ENCODE data around the gene NID2.

Gene NID2

GRCh38 chr14:51989293-51990234 lies 79.3 kb downstream of the NID2 start, which contains the start of gene RTRAF:
Gene RTRAF (plus strand): TSS chr14:51989546. CDS start chr14:51989640, 94 bp downstream.
- H3K4me1 Mint-ChIP-seq: peaks cover 22% of the 10 kb centered on the region
- peak within 1 kb of the TSS; percentile 78 for H3K4me3 Mint-ChIP-seq
- peaks cover 50% of the 10 kb centered on the region for H3K36me3 Mint-ChIP-seq
- H3K27ac Mint-ChIP-seq: peak within 1 kb of the TSS; percentile 86
- peak; percentile 98 for ATAC-seq
- H3K9me3 Mint-ChIP-seq: no peaks in the 10 kb centered on the region
- peak; percentile 82 to 91 for DNase-seq (ENCODE audit: low spot score in 2 of 2)

DNA sequence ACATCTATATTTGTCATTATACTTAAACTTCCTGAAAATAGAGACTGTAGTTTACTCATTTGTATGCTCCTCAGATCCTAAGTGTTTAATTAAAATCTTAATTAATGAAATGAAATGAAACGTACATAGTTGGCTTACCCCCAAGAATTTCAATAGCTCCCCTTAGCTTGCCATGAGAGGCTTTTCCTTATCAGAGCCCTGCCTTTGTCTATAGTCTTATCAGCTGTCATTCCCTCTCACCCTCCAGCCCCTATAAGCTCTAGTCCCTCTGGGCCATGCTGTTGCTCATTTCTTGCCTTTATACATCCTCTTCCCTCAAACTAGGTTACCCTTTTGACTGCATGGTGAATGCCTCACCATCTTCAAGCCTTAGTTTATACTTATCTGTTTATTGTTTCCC lies 80.6 kb downstream of the NID2 start:
- Mint-ChIP-seq H3K27ac (peak overlapping the region; percentile 86), H3K4me1 (peaks cover 11% of the 10 kb centered on the region), H3K9me3 (no peaks in the 10 kb centered on the region), H3K4me3 (peak overlapping the region; percentile 78), H3K36me3 (peaks cover 36% of the 10 kb centered on the region)
- DNase-seq (ENCODE audit: low spot score in 2 of 2) (no peak), ATAC-seq (no peak)

DNA sequence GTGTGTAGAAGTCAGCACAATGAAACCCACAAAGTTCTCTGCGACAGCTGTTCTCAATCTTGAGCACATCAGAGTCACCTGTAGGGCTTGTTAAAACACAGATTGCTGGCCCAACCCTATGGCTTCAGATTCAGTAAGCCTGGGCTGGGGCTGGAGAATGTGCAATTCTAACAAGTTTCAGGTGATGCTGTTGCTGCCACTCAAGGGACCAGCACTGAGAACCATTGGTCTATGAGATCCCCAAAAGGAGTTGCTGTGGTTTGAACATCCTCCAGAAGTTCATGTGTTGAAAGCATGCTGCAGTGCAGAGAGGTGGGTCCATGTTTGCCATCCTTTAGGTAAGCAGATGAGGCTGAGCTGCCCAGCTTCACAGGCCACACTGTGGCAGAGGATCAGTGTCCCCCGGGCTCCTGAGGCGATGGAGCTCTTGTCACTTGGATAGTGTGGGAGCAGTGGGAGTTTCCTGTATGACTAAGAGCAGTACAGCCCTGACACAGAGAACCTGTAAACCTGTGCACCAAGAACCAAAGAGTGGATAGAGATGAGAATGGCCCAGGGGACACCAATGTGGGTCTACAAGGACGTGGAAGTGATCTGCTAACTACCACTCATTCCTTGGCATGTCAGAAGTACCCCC lies 87.5 kb downstream of the NID2 start:
- Mint-ChIP-seq H3K9me3 (no peaks in the 10 kb centered on the region), H3K27ac (no peak overlapping the region), H3K4me1 (peaks cover 9% of the 10 kb centered on the region), H3K36me3 (no peaks in the 10 kb centered on the region), H3K4me3 (no peak overlapping the region)
- ATAC-seq: peak; percentile 72
- DNase-seq (ENCODE audit: low spot score in 2 of 2): peak in 1 of 2 donors; percentile 55

GRCh38 chr14:51979088-51979709 lies 89.7 kb downstream of the NID2 start:
- no peak overlapping the region for H3K4me3 Mint-ChIP-seq
- DNase-seq (ENCODE audit: low spot score in 2 of 2) (peak; percentile 85 to 93), ATAC-seq (peak; percentile 68)
- peaks cover 9% of the 10 kb centered on the region for H3K4me1 Mint-ChIP-seq
- H3K9me3 Mint-ChIP-seq: no peaks in the 10 kb centered on the region
- no peak overlapping the region for H3K27ac Mint-ChIP-seq
- H3K36me3 Mint-ChIP-seq: no peaks in the 10 kb centered on the region

DNA sequence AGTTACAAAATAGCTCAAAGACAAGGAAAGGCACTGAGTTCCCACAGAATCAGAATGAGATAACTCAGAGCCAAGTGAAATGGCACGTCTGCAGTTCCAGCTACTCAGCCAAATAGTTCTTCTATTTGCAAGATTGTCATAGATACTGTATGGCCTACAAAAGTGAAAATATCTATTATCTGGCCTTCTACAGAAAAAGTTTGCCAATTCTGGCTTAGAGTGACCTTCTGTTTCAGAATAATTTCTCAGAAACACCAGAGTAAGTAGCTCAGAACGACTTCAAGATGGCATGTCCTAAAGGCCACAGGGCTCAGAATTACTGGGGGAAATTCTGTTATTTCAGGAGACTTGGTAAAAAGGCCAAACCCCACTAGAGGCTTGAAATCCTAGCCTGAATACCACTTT lies 90.2 kb downstream of the NID2 start:
- Mint-ChIP-seq H3K4me3 (no peak overlapping the region), H3K27ac (no peak overlapping the region), H3K4me1 (peaks cover 9% of the 10 kb centered on the region), H3K9me3 (no peaks in the 10 kb centered on the region), H3K36me3 (no peaks in the 10 kb centered on the region)
- no peak for ATAC-seq
- DNase-seq (ENCODE audit: low spot score in 2 of 2): no peak

- Mint-ChIP-seq H3K36me3 (no peaks in the 10 kb centered on the region), H3K27ac (no peak overlapping the region), H3K4me1 (peaks cover 9% of the 10 kb centered on the region), H3K9me3 (no peaks in the 10 kb centered on the region), H3K4me3 (no peak overlapping the region)
- DNase-seq (ENCODE audit: low spot score in 2 of 2) (no peak), ATAC-seq (no peak)
Measured at GRCh38 chr14:51977075-51977474, 91.8 kb downstream of the NID2 start.

DNA sequence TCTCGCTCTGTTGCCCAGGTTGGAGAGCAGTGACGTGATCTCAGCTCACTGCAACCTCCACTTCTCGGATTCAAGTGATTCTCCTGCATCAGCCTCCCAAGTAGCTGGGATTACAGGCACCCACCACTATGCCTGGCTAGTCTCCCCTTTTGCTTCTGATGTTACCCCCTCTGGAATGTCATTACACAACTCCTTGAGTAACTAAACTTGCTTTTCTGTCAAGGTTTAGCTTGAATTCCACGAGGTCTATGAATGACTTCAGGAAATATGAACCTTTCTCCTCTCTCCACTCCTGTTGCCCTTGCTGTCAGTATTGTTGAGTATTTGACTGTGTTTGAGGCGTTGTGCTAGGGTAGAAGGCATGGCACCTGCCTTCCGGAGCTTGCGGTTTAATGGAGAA lies 96.3 kb downstream of the NID2 start:
- no peak overlapping the region for H3K27ac Mint-ChIP-seq
- no peak for ATAC-seq
- no peaks in the 10 kb centered on the region for H3K4me1 Mint-ChIP-seq
- H3K4me3 Mint-ChIP-seq: no peak overlapping the region
- H3K9me3 Mint-ChIP-seq: no peaks in the 10 kb centered on the region
- H3K36me3 Mint-ChIP-seq: peaks cover 26% of the 10 kb centered on the region
- DNase-seq (ENCODE audit: low spot score in 2 of 2): no peak

- H3K4me1 Mint-ChIP-seq: no peaks in the 10 kb centered on the region
- no peaks in the 10 kb centered on the region for H3K9me3 Mint-ChIP-seq
- ATAC-seq: no peak
- peaks cover 52% of the 10 kb centered on the region for H3K36me3 Mint-ChIP-seq
- no peak for DNase-seq (ENCODE audit: low spot score in 2 of 2)
- no peak overlapping the region for H3K4me3 Mint-ChIP-seq
- no peak overlapping the region for H3K27ac Mint-ChIP-seq
Measured at GRCh38 chr14:51969852-51970540, 98.9 kb downstream of the NID2 start.

DNA sequence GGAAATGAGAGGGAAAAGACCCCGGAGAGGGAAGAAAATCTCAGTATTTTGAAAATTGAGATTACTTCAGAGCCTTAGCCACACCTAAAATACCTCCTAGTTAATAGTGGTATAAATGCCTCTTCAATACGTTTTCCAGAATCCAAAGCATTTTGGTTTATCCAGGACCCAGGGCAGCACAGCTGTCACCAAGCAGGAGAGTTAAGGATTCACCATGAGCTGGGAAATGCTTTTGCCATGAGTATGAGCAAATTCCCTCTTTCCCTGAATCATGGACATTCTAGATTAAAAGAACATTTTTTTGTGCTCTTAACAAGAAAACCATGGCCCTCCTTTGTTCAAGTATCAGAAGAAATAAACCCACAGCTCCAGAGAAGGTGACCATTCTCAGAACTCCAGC lies 101.3 kb downstream of the NID2 start:
- no peaks in the 10 kb centered on the region for H3K9me3 Mint-ChIP-seq
- no peak for ATAC-seq
- peaks cover 68% of the 10 kb centered on the region for H3K36me3 Mint-ChIP-seq
- no peak for DNase-seq (ENCODE audit: low spot score in 2 of 2)
- H3K27ac Mint-ChIP-seq: peak overlapping the region; percentile 30
- H3K4me3 Mint-ChIP-seq: no peak overlapping the region
- H3K4me1 Mint-ChIP-seq: peaks cover 14% of the 10 kb centered on the region

DNA sequence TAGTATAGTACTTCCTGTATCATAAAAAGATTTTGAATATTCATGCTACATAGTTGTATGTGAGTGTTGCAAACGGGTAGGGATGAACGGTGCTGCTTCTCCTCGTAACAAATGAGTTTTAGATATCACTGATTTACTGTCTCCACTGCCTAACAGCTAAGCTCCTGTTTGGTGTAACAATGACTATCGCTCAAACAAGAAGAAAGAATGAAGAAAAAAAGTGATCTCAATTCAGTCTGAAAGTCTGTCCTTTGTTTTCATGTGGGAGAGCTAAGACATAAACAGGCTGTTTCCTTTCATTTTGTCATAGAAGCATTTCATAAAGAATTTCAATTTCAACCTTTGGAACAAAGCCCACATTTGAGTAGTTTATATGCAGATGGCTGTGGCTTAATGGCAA lies 105.6 kb downstream of the NID2 start:
- peaks cover 14% of the 10 kb centered on the region for H3K9me3 Mint-ChIP-seq
- H3K4me1 Mint-ChIP-seq: peaks cover 48% of the 10 kb centered on the region
- H3K36me3 Mint-ChIP-seq: peaks cover 87% of the 10 kb centered on the region
- ATAC-seq (no peak), DNase-seq (ENCODE audit: low spot score in 2 of 2) (no peak)
- peak overlapping the region; percentile 44 for H3K27ac Mint-ChIP-seq
- no peak overlapping the region for H3K4me3 Mint-ChIP-seq

DNA sequence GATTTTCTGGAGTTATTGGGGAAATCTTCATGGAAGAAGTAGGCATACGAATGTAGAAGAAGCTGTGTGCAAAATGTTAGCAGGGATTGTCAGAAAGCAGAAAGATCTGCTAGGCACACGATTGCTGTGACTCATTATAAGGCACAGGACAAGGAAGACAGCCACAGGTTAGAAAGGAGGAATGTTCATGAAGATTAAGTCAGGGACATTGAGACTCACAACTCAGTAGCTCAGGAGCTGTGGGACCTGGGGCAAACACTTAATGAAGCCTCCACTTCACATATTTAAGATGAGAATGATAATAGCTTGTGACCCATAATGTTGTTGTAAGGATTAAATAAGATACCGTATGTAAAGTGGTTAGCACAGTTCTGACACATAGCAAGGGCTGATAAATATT lies 106.1 kb downstream of the NID2 start:
- Mint-ChIP-seq H3K4me1 (peaks cover 51% of the 10 kb centered on the region), H3K27ac (peak overlapping the region; percentile 44), H3K9me3 (peaks cover 17% of the 10 kb centered on the region), H3K36me3 (peaks cover 87% of the 10 kb centered on the region), H3K4me3 (no peak overlapping the region)
- no peak for DNase-seq (ENCODE audit: low spot score in 2 of 2)
- no peak for ATAC-seq

- Mint-ChIP-seq H3K4me3 (no peak overlapping the region), H3K36me3 (peaks cover 86% of the 10 kb centered on the region), H3K27ac (peak overlapping the region; percentile 15), H3K4me1 (peaks cover 56% of the 10 kb centered on the region), H3K9me3 (peaks cover 23% of the 10 kb centered on the region)
- ATAC-seq (no peak), DNase-seq (ENCODE audit: low spot score in 2 of 2) (no peak)
Measured at GRCh38 chr14:51960866-51961265, 108.0 kb downstream of the NID2 start.

- no peak for DNase-seq (ENCODE audit: low spot score in 2 of 2)
- H3K27ac Mint-ChIP-seq: peak overlapping the region; percentile 8
- H3K36me3 Mint-ChIP-seq: peaks cover 83% of the 10 kb centered on the region
- ATAC-seq: no peak
- peaks cover 23% of the 10 kb centered on the region for H3K9me3 Mint-ChIP-seq
- no peak overlapping the region for H3K4me3 Mint-ChIP-seq
- peaks cover 60% of the 10 kb centered on the region for H3K4me1 Mint-ChIP-seq
Measured at GRCh38 chr14:51959928-51960327, 108.9 kb downstream of the NID2 start.

GRCh38 chr14:51957950-51958349 lies 110.9 kb downstream of the NID2 start:
- DNase-seq (ENCODE audit: low spot score in 2 of 2) (no peak), ATAC-seq (no peak)
- H3K36me3 Mint-ChIP-seq: peaks cover 91% of the 10 kb centered on the region
- peak overlapping the region; percentile 39 for H3K27ac Mint-ChIP-seq
- no peak overlapping the region for H3K4me3 Mint-ChIP-seq
- peaks cover 23% of the 10 kb centered on the region for H3K9me3 Mint-ChIP-seq
- peaks cover 62% of the 10 kb centered on the region for H3K4me1 Mint-ChIP-seq
